Chondrocyte (in vitro differentiated cells): Measurements from ENCODE around the gene PAX2. TPM values are rescaled to one million over a fixed set of nuclear protein-coding genes. Genes with fewer than 3 reads are reported as not detected.

Experiments
- DNase-seq: peaks from one replicate; pipeline ENCODE4 v3.0.0; 2021; ENCODE audit warnings: mixed read lengths, low spot score
- H3K27ac Mint-ChIP-seq: one replicate; pipeline ENCODE4 v1.8.0; 2021; ENCODE audit warnings: mild to moderate bottlenecking, moderate library complexity, mixed read lengths; ENCODE audit not compliant: unreplicated experiment
- H3K27me3 Mint-ChIP-seq: 2 replicates; pipeline ENCODE4 v1.8.0; 2021; ENCODE audit warnings: low read depth, mixed read lengths
- H3K36me3 Mint-ChIP-seq: 2 replicates; pipeline ENCODE4 v1.8.0; 2021; ENCODE audit warnings: low read depth, mixed read lengths
- H3K4me1 Mint-ChIP-seq: 2 replicates; pipeline ENCODE4 v1.8.0; 2021; ENCODE audit warnings: low read depth, mild to moderate bottlenecking, mixed read lengths
- H3K4me3 Mint-ChIP-seq: one replicate; pipeline ENCODE4 v1.8.0; 2021; ENCODE audit warnings: mild to moderate bottlenecking, moderate library complexity, mixed read lengths; ENCODE audit not compliant: unreplicated experiment
- H3K9me3 Mint-ChIP-seq: 2 replicates; pipeline ENCODE4 v1.8.0; 2021; ENCODE audit warnings: low read depth, mixed read lengths
- CTCF ChIP-seq: fragments of 200-600 bp; sonication (generic); IDR thresholded peaks from 2 replicates; pipeline ENCODE4 v1.5.0; 2021; ENCODE audit warnings: antibody characterized with exemption, mild to moderate bottlenecking, moderate library complexity
- total RNA-seq: library from RNA; stranded (reverse); gene quantifications from 3 replicates; pipeline ENCODE4 v1.2.1, GENCODE V29; 2021

Gene PAX2
- total RNA-seq, 1 donor from 2014 or later, result 0.62 TPM

DNA sequence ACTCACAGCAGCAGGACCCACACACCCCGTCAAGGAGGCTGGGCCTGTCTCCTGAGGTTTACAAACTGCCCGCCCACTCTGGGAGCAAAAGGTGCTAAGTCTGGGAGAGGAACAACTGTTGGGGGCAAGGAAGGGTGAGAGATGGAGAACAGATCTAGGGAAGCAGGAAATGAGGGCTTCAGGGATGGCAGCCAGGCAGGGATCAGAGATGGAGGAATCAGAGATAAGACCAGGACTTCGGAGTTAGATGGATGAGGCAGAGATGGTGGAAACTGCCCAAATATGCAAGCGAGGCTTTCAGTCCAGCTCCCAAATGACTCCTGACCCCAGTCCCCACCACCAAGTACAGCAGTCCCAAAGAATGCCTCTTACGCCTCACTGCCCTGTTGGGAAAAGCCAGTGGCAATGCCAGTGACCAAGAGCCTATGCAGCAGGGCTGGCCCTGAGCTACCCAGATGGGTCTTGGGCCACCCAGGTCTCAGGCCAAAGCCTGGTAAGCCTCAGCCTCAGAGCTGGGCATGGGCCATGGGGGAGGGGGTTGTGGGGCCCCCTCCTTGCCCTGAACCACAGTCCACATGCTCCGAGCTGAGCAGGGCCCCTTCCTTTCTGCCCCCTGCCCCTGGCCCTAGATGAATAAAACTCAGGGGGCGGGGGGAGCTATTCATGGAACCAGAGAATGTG lies 127.9 kb downstream of the PAX2 start:
- DNase-seq, result peak; percentile 35
- Mint-ChIP-seq H3K4me1 (peaks cover 7% of the 10 kb centered on the region), H3K27me3 (peaks cover 5% of the 10 kb centered on the region), H3K4me3 (no peak overlapping the region), H3K27ac (no peak overlapping the region), H3K36me3 (no peaks in the 10 kb centered on the region), H3K9me3 (no peaks in the 10 kb centered on the region)
- TF ChIP-seq CTCF, result no peak

GRCh38 chr10:100873827-100874326 lies 128.5 kb downstream of the PAX2 start:
- Mint-ChIP-seq H3K27me3 (peaks cover 5% of the 10 kb centered on the region), H3K27ac (no peak overlapping the region), H3K4me1 (peaks cover 7% of the 10 kb centered on the region), H3K9me3 (no peaks in the 10 kb centered on the region), H3K4me3 (no peak overlapping the region), H3K36me3 (no peaks in the 10 kb centered on the region)
- no peak for TF ChIP-seq CTCF
- DNase-seq, result peak; percentile 58

DNA sequence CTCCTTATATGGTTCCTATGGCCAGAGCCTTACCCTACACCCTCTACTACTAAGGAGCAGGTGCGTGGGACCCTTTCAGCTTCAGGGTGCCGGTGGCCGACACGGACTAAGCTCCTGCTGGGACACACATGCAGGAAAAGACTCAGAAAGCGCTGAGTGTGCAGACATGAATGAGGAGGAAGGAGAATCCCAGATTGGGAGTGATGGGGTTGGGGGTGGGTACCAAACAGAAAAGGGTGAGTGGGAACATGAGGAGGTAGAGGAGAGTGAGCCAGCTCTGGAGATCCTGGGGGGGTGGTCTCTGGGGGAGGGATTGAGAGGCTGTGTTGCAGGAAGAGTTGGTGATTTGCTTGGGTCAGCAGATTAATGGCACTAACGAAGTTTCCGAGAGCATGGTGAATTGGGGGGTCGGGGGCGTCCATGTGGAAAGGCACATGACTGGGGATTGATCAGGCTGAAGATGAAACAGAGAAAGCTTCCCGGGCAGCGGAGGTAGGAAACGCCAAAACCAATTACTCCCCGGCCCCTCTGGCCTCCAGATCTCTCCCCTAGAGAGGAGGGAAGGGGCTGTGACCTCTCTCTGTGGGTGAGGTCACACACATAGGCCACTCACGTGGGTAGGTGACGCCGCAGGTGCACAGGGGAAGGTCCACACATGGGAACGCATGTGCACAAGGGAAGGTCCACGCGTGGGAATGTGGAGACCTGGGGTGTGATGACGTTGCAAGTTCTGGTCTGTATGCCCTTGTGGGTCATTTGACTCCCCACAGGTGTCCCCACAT lies 129.5 kb downstream of the PAX2 start:
- Mint-ChIP-seq H3K4me3 (no peak overlapping the region), H3K9me3 (no peaks in the 10 kb centered on the region), H3K4me1 (peaks cover 7% of the 10 kb centered on the region), H3K36me3 (no peaks in the 10 kb centered on the region), H3K27me3 (peaks cover 5% of the 10 kb centered on the region), H3K27ac (no peak overlapping the region)
- no peak for TF ChIP-seq CTCF
- DNase-seq, result peak; percentile 64

- Mint-ChIP-seq H3K27ac (no peak overlapping the region), H3K4me3 (no peak overlapping the region), H3K9me3 (no peaks in the 10 kb centered on the region), H3K27me3 (peaks cover 7% of the 10 kb centered on the region), H3K36me3 (no peaks in the 10 kb centered on the region), H3K4me1 (peaks cover 7% of the 10 kb centered on the region)
- DNase-seq, result no peak
- no peak for TF ChIP-seq CTCF
Measured at GRCh38 chr10:100875484-100876166, 130.2 kb downstream of the PAX2 start.
